LHCN-M2 (cell line): ENCODE measurements around the gene TOR4A. TPM values are rescaled to one million over a fixed set of nuclear protein-coding genes. Genes with fewer than 3 reads are reported as not detected.

Experiments
- DNase-seq: peaks from one replicate; pipeline ENCODE4 v3.0.0-alpha.2; 2012; ENCODE audit warnings: low read depth
- total RNA-seq: library from RNA; depleted of rRNA; stranded (reverse); fragments of >200 nt; gene quantifications from 2 replicates; pipeline ENCODE4 v1.2.3, GENCODE V29; 2014

Gene TOR4A
- total RNA-seq, 1 experiment from 2014 or later: 2.6 TPM

- DNase-seq: no peak
These were observed 6.4 kb upstream of the TOR4A start for GRCh38 chr9:137270929-137271695.

GRCh38 chr9:137271696-137272076, 5.8 kb upstream of the TOR4A start:
- no peak for DNase-seq

- DNase-seq: no peak
These were observed 5.1 kb upstream of the TOR4A start for GRCh38 chr9:137272241-137273094.

- DNase-seq: no peak
These were observed 4.4 kb upstream of the TOR4A start for GRCh38 chr9:137273095-137273490.

GRCh38 chr9:137273611-137274320, 3.8 kb upstream of the TOR4A start:
- DNase-seq: no peak

- no peak for DNase-seq
These were observed 2.3 kb upstream of the TOR4A start for GRCh38 chr9:137275203-137275587.

- no peak for DNase-seq
These were observed 1.7 kb upstream of the TOR4A start for GRCh38 chr9:137275588-137276472.

GRCh38 chr9:137276473-137277328, 825 bp upstream of the TOR4A start:
- DNase-seq: peak; percentile 37

GRCh38 chr9:137278061-137278701, 655 bp downstream of the TOR4A start:
- DNase-seq: no peak

- no peak for DNase-seq
These were observed 1.5 kb downstream of the TOR4A start for GRCh38 chr9:137278721-137279711.

GRCh38 chr9:137279741-137280473, 2.4 kb downstream of the TOR4A start:
- DNase-seq: no peak

GRCh38 chr9:137280474-137281344, 3.2 kb downstream of the TOR4A start:
- no peak for DNase-seq

- no peak for DNase-seq
These were observed 4.0 kb downstream of the TOR4A start for GRCh38 chr9:137281345-137282116.

GRCh38 chr9:137286975-137287383, 9.5 kb downstream of the TOR4A start:
- peak; percentile 52 for DNase-seq

GRCh38 chr9:137293094-137293481, 15.6 kb downstream of the TOR4A start:
- DNase-seq: no peak
